ENCODE measurements around the gene WBP1. TPM values are rescaled to one million over a fixed set of nuclear protein-coding genes. Genes with fewer than 3 reads are reported as not detected.

The WBP1 gene
- total RNA-seq, 1 experiment from 2014 or later = 67.6 TPM

- TF ChIP-seq SIN3A (IDR thresholded peaks at IDR 0.05; ENCODE audit: borderline replicate concordance, insufficient read depth, low read depth, low read length) = no peak
- no peak for TF ChIP-seq POLR2AphosphoS5 (IDR thresholded peaks at IDR 0.05; ENCODE audit: low read depth, low read length)
- TF ChIP-seq, protein P1, sequence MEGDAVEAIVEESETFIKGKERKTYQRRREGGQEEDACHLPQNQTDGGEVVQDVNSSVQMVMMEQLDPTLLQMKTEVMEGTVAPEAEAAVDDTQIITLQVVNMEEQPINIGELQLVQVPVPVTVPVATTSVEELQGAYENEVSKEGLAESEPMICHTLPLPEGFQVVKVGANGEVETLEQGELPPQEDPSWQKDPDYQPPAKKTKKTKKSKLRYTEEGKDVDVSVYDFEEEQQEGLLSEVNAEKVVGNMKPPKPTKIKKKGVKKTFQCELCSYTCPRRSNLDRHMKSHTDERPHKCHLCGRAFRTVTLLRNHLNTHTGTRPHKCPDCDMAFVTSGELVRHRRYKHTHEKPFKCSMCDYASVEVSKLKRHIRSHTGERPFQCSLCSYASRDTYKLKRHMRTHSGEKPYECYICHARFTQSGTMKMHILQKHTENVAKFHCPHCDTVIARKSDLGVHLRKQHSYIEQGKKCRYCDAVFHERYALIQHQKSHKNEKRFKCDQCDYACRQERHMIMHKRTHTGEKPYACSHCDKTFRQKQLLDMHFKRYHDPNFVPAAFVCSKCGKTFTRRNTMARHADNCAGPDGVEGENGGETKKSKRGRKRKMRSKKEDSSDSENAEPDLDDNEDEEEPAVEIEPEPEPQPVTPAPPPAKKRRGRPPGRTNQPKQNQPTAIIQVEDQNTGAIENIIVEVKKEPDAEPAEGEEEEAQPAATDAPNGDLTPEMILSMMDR (IDR thresholded peaks at IDR 0.05) = no peak
- TF ChIP-seq, protein P2, sequence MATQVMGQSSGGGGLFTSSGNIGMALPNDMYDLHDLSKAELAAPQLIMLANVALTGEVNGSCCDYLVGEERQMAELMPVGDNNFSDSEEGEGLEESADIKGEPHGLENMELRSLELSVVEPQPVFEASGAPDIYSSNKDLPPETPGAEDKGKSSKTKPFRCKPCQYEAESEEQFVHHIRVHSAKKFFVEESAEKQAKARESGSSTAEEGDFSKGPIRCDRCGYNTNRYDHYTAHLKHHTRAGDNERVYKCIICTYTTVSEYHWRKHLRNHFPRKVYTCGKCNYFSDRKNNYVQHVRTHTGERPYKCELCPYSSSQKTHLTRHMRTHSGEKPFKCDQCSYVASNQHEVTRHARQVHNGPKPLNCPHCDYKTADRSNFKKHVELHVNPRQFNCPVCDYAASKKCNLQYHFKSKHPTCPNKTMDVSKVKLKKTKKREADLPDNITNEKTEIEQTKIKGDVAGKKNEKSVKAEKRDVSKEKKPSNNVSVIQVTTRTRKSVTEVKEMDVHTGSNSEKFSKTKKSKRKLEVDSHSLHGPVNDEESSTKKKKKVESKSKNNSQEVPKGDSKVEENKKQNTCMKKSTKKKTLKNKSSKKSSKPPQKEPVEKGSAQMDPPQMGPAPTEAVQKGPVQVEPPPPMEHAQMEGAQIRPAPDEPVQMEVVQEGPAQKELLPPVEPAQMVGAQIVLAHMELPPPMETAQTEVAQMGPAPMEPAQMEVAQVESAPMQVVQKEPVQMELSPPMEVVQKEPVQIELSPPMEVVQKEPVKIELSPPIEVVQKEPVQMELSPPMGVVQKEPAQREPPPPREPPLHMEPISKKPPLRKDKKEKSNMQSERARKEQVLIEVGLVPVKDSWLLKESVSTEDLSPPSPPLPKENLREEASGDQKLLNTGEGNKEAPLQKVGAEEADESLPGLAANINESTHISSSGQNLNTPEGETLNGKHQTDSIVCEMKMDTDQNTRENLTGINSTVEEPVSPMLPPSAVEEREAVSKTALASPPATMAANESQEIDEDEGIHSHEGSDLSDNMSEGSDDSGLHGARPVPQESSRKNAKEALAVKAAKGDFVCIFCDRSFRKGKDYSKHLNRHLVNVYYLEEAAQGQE (IDR thresholded peaks at IDR 0.05; ENCODE audit: insufficient read depth in 1 of 2, low read depth in 2 of 2, low read length in 1 of 2) = no peak
- no peak for TF ChIP-seq TCF7L2 (IDR thresholded peaks at IDR 0.05; ENCODE audit: low read depth, low read length)
- intact Hi-C loops (cut with micrococcal nuclease; ENCODE audit: unreplicated experiment) (no loop called here), in situ Hi-C loops (cut with HindIII; ENCODE audit: low pct_unique_long_range_greater_than_20kb, low sequenced_read_pairs) (no loop called here)
- no peak overlapping the region for H3K4me3 ChIP-seq (ENCODE audit: low read depth in 2 of 2, low read length in 2 of 2)
- no peaks in the 10 kb centered on the region for H3K9me3 ChIP-seq (ENCODE audit: control insufficient read depth, insufficient read depth, low read depth, low read length)
- peaks cover 3% of the 10 kb centered on the region; the same call in 1 of the 2 replicates for H3K4me1 ChIP-seq (ENCODE audit: control insufficient read depth, insufficient read depth, low read length)
- no peak overlapping the region for H3K27ac ChIP-seq (ENCODE audit: low read length)
- no peaks in the 10 kb centered on the region for H3K27me3 ChIP-seq (ENCODE audit: control insufficient read depth, insufficient read depth, low read length)
- DNase-seq (ENCODE audit: low read depth, low spot score) (no peak), ATAC-seq (no peak)
- BruUV-seq (replicated peaks) = no TSS peak
- ChIA-PET POLR2A (no interaction called here), CTCF (interaction anchor here (0.7 kb wide), 1 partner anchor 26 kb away, joined by 3 read pairs; no protein-coding TSS in a partner anchor)
- peaks cover 7% of the 10 kb centered on the region for H3K36me3 ChIP-seq (ENCODE audit: control insufficient read depth, insufficient read depth, low read length)
These were observed 28.5 kb upstream of the WBP1 start for GRCh38 chr2:74429487-74430451.

DNA sequence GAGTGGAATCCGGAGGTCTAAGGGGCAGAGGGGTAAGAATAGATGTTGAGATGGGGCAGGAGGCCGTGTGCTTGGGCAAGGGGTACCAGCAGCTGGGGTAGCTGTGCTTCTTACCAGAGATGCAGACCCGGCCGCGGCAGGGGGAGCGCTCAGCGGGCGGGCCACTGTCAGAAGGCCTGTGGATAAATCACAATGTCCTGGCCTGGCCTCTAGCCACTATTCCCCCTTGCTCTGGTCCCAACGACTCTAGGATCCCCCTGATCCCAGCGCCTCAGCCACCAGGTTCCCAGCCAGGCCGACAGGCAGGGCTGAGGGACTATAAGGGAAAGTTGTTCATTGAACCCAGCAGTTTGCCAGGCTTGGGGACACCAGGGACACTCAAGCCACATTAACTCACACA lies 27.7 kb upstream of the WBP1 start:
- TF ChIP-seq SIN3A (IDR thresholded peaks at IDR 0.05; ENCODE audit: borderline replicate concordance, insufficient read depth, low read depth, low read length) (no peak), POLR2AphosphoS5 (IDR thresholded peaks at IDR 0.05; ENCODE audit: low read depth, low read length) (no peak), TCF7L2 (IDR thresholded peaks at IDR 0.05; ENCODE audit: low read depth, low read length) (no peak)
- TF ChIP-seq, protein P1 (IDR thresholded peaks at IDR 0.05) = no peak
- TF ChIP-seq, protein P2 (IDR thresholded peaks at IDR 0.05; ENCODE audit: insufficient read depth in 1 of 2, low read depth in 2 of 2, low read length in 1 of 2) = no peak
- Histone ChIP-seq H3K9me3 (ENCODE audit: control insufficient read depth, insufficient read depth, low read depth, low read length) (no peaks in the 10 kb centered on the region), H3K27ac (ENCODE audit: low read length) (no peak overlapping the region), H3K4me1 (ENCODE audit: control insufficient read depth, insufficient read depth, low read length) (peaks cover 3% of the 10 kb centered on the region; the same call in 1 of the 2 replicates), H3K4me3 (ENCODE audit: low read depth in 2 of 2, low read length in 2 of 2) (no peak overlapping the region), H3K36me3 (ENCODE audit: control insufficient read depth, insufficient read depth, low read length) (peaks cover 7% of the 10 kb centered on the region), H3K27me3 (ENCODE audit: control insufficient read depth, insufficient read depth, low read length) (no peaks in the 10 kb centered on the region)
- BruUV-seq (replicated peaks) = no TSS peak
- POLR2A ChIA-PET = no interaction called here
- intact Hi-C loops (cut with micrococcal nuclease; ENCODE audit: unreplicated experiment) (no loop called here), in situ Hi-C loops (cut with HindIII; ENCODE audit: low pct_unique_long_range_greater_than_20kb, low sequenced_read_pairs) (no loop called here)
- ATAC-seq = no peak
- no peak for DNase-seq (ENCODE audit: low read depth, low spot score)
- CTCF ChIA-PET = interaction anchor here (0.7 kb wide), 1 partner anchor 25 kb away, joined by 3 read pairs; no protein-coding TSS in a partner anchor
